ENCODE results near the gene MKS1.

The MKS1 gene

GRCh38 chr17:58184308-58184985, 34.6 kb downstream of the MKS1 start:
- H3K4me1 ChIP-seq (ENCODE audit: low read length): no peaks in the 10 kb centered on the region
- H4K20me1 ChIP-seq (ENCODE audit: insufficient read depth, low read length): no peaks in the 10 kb centered on the region
- peaks cover 14% of the 10 kb centered on the region; the same call in 1 of the 2 replicates for H3K27me3 ChIP-seq (replicated peaks; ENCODE audit: insufficient read depth, low read length)
- no peak overlapping the region for H3K4me2 ChIP-seq (ENCODE audit: low read depth, low read length)
- TF ChIP-seq CTCF (IDR thresholded peaks at IDR 0.05; ENCODE audit: low read length): no peak
- TF ChIP-seq EZH2 (optimal IDR thresholded peaks at IDR 0.05; ENCODE audit: low read depth, low read length): no peak
- no peak for TF ChIP-seq EZH2phosphoT487 (IDR thresholded peaks at IDR 0.05; ENCODE audit: low read length)
- no peak overlapping the region for H2AFZ ChIP-seq (ENCODE audit: low read length)
- no peaks in the 10 kb centered on the region for H3K9me2 ChIP-seq (replicated peaks; ENCODE audit: insufficient read depth, low read length)
- no peaks in the 10 kb centered on the region for H3K79me2 ChIP-seq (ENCODE audit: low read length)
- no peaks in the 10 kb centered on the region for H3K36me3 ChIP-seq (replicated peaks; ENCODE audit: insufficient read depth, low read length)
- no peak overlapping the region for H3K4me3 ChIP-seq (ENCODE audit: low read length)
- no peak overlapping the region for H3K9ac ChIP-seq (ENCODE audit: low read length)
- no peak overlapping the region for H3K27ac ChIP-seq (ENCODE audit: low read length)
- no peaks in the 10 kb centered on the region for H3K9me3 ChIP-seq (replicated peaks; ENCODE audit: insufficient read depth, low read length)
- DNase-seq: no peak
- no peaks in the 10 kb centered on the region for H3F3A ChIP-seq (ENCODE audit: insufficient read depth, low read length)

- Histone ChIP-seq H3K27ac (ENCODE audit: low read length) (no peak overlapping the region), H3K9ac (ENCODE audit: low read length) (no peak overlapping the region), H3F3A (ENCODE audit: insufficient read depth, low read length) (no peaks in the 10 kb centered on the region), H3K4me3 (ENCODE audit: low read length) (no peak overlapping the region), H3K79me2 (ENCODE audit: low read length) (no peaks in the 10 kb centered on the region), H3K9me2 (replicated peaks; ENCODE audit: insufficient read depth, low read length) (no peaks in the 10 kb centered on the region), H3K27me3 (replicated peaks; ENCODE audit: insufficient read depth, low read length) (peaks cover 14% of the 10 kb centered on the region; the same call in 1 of the 2 replicates), H3K9me3 (replicated peaks; ENCODE audit: insufficient read depth, low read length) (no peaks in the 10 kb centered on the region), H3K4me1 (ENCODE audit: low read length) (no peaks in the 10 kb centered on the region), H2AFZ (ENCODE audit: low read length) (no peak overlapping the region), H3K4me2 (ENCODE audit: low read depth, low read length) (no peak overlapping the region), H3K36me3 (replicated peaks; ENCODE audit: insufficient read depth, low read length) (no peaks in the 10 kb centered on the region), H4K20me1 (ENCODE audit: insufficient read depth, low read length) (no peaks in the 10 kb centered on the region)
- no peak for DNase-seq
- no peak for TF ChIP-seq EZH2 (optimal IDR thresholded peaks at IDR 0.05; ENCODE audit: low read depth, low read length)
- no peak for TF ChIP-seq CTCF (IDR thresholded peaks at IDR 0.05; ENCODE audit: low read length)
- TF ChIP-seq EZH2phosphoT487 (IDR thresholded peaks at IDR 0.05; ENCODE audit: low read length): no peak
Observed at GRCh38 chr17:58183514-58183913, 35.5 kb downstream of the MKS1 start.

GRCh38 chr17:58181796-58182195, 37.3 kb downstream of the MKS1 start:
- no peak for TF ChIP-seq CTCF (IDR thresholded peaks at IDR 0.05; ENCODE audit: low read length)
- no peak for TF ChIP-seq EZH2 (optimal IDR thresholded peaks at IDR 0.05; ENCODE audit: low read depth, low read length)
- no peak for TF ChIP-seq EZH2phosphoT487 (IDR thresholded peaks at IDR 0.05; ENCODE audit: low read length)

More at GRCh38 chr17:58181796-58182195, 37.3 kb downstream of the MKS1 start:
- H3K9me2 ChIP-seq (replicated peaks; ENCODE audit: insufficient read depth, low read length): no peaks in the 10 kb centered on the region
- no peaks in the 10 kb centered on the region for H3K9me3 ChIP-seq (replicated peaks; ENCODE audit: insufficient read depth, low read length)
- H3K36me3 ChIP-seq (replicated peaks; ENCODE audit: insufficient read depth, low read length): no peaks in the 10 kb centered on the region
- no peak for DNase-seq
- no peaks in the 10 kb centered on the region for H3K4me1 ChIP-seq (ENCODE audit: low read length)
- H3K27ac ChIP-seq (ENCODE audit: low read length): no peak overlapping the region
- no peaks in the 10 kb centered on the region; the same call in 1 of the 2 replicates for H3K27me3 ChIP-seq (replicated peaks; ENCODE audit: insufficient read depth, low read length)
- H4K20me1 ChIP-seq (ENCODE audit: insufficient read depth, low read length): no peaks in the 10 kb centered on the region
- H3K9ac ChIP-seq (ENCODE audit: low read length): no peak overlapping the region
- H3K4me2 ChIP-seq (ENCODE audit: low read depth, low read length): no peak overlapping the region
- H2AFZ ChIP-seq (ENCODE audit: low read length): no peak overlapping the region
- H3K4me3 ChIP-seq (ENCODE audit: low read length): no peak overlapping the region
- H3K79me2 ChIP-seq (ENCODE audit: low read length): no peaks in the 10 kb centered on the region
- H3F3A ChIP-seq (ENCODE audit: insufficient read depth, low read length): no peaks in the 10 kb centered on the region

Data from MM.1S (cell line).